Endothelial cell of umbilical vein (primary cell): ENCODE results near the gene OR2Z1. TPM values are rescaled to one million over a fixed set of nuclear protein-coding genes. Genes with fewer than 3 reads are reported as not detected.

Experiments
- BruUV-seq: library from RNA; stranded (reverse); fragments of 400-500 nt; replicated peaks from 2 replicates; lab custom pipeline; 2021; lab: Mats Ljungman, UMichigan
- CTCF ChIA-PET: fragments of 300-600, 350-600 bp; sonication (Branson Sonifier 250); formaldehyde crosslinking; loops from one replicate; lab custom pipeline; 2021; ENCODE audit warnings: antibody characterized with exemption, inconsistent platforms; lab: Charles Lee
- POLR2A ChIA-PET: fragments of 300-600, 350-600 bp; sonication (Branson Sonifier 250); formaldehyde crosslinking; loops from one replicate; lab custom pipeline; 2021; ENCODE audit warnings: antibody characterized with exemption, inconsistent platforms; lab: Charles Lee
- DNase-seq: peaks from one replicate; pipeline ENCODE4 v3.0.0-alpha.2; 2011; ENCODE audit warnings: low read depth, low spot score
- FAIRE-seq: peaks from 2 replicates; lab custom pipeline; 2011; peaks lifted over from hg19 to GRCh38; lab: Jason Lieb, UNC
- H2AFZ ChIP-seq: 2 replicates; pipeline ENCODE4 v1.6.0; 2012; ENCODE audit warnings: low read depth, low read length, control low read depth, inconsistent platforms
- H3K27ac ChIP-seq: 2 replicates; pipeline ENCODE4 v1.5.1; 2011; ENCODE audit warnings: low read depth, mild to moderate bottlenecking, control low read depth, low read length, moderate library complexity; ENCODE audit not compliant: insufficient read depth
- H3K27me3 ChIP-seq, 2 experiments: 2 replicates each; pipeline versions ENCODE4 v1.6.0 to v1.6.1; 2011; ENCODE audit warnings: low read length in 2 of 2, mixed read lengths in 1 of 2; ENCODE audit not compliant: control insufficient read depth in 2 of 2, insufficient read depth in 2 of 2
- H3K36me3 ChIP-seq, 2 experiments: 2 replicates in 1 of 2; 3 replicates in 1 of 2; pipeline ENCODE4 v1.5.1; 2011; ENCODE audit warnings: low read length in 2 of 2, mild to moderate bottlenecking in 1 of 2, moderate library complexity in 1 of 2; ENCODE audit not compliant: control insufficient read depth in 2 of 2, insufficient read depth in 2 of 2; ENCODE audit errors: extremely low read depth in 1 of 2
- H3K4me1 ChIP-seq: 3 replicates; pipeline ENCODE4 v1.5.1; 2011; ENCODE audit warnings: mild to moderate bottlenecking, low read length; ENCODE audit not compliant: control insufficient read depth, insufficient read depth; ENCODE audit errors: extremely low read depth
- H3K4me2 ChIP-seq: 2 replicates; pipeline ENCODE4 v1.6.1; 2011; ENCODE audit warnings: low read length, control low read depth, mixed read lengths; ENCODE audit not compliant: insufficient read depth
- H3K4me3 ChIP-seq, 3 experiments: fragments of 200-600 bp in 1 of 3; sonication (generic), shearing (Covaris generic) in 1 of 3; replicated peaks in 1 of 3; 2 replicates each; pipeline ENCODE4 v1.5.1; 2011 to 2016; ENCODE audit warnings: control low read depth in 3 of 3, low read length in 3 of 3, mild to moderate bottlenecking in 2 of 3, inconsistent platforms in 1 of 3, low read depth in 1 of 3, moderate library complexity in 1 of 3; ENCODE audit not compliant: insufficient read depth in 1 of 3
- H3K79me2 ChIP-seq: 2 replicates; pipeline ENCODE4 v1.6.0; 2012; ENCODE audit warnings: low read length, inconsistent platforms; ENCODE audit not compliant: control insufficient read depth, insufficient read depth
- H3K9ac ChIP-seq: replicated peaks from 2 replicates; pipeline ENCODE3; 2011; ENCODE audit warnings: low read length, control low read depth; ENCODE audit not compliant: insufficient read depth; ENCODE audit errors: extremely low read depth
- H3K9me1 ChIP-seq: replicated peaks from 3 replicates; pipeline ENCODE4 v1.6.0; 2011; ENCODE audit warnings: mild to moderate bottlenecking, low read length; ENCODE audit not compliant: control insufficient read depth, insufficient read depth; ENCODE audit errors: extremely low read depth
- H3K9me3 ChIP-seq: replicated peaks from 2 replicates; pipeline ENCODE4 v1.5.1; 2012; ENCODE audit warnings: low read length, inconsistent platforms; ENCODE audit not compliant: control insufficient read depth, insufficient read depth
- H4K20me1 ChIP-seq: replicated peaks from 2 replicates; pipeline ENCODE3; 2011; ENCODE audit warnings: mild to moderate bottlenecking, low read length; ENCODE audit not compliant: control insufficient read depth, insufficient read depth; ENCODE audit errors: extremely low read depth
- EZH2 ChIP-seq: IDR thresholded peaks from 2 replicates; pipeline ENCODE4 v1.6.1; 2012; ENCODE audit warnings: borderline replicate concordance, low read depth, mild to moderate bottlenecking, moderate library complexity, low read length, inconsistent platforms; ENCODE audit not compliant: severe bottlenecking
- FOS ChIP-seq: IDR thresholded peaks from 2 replicates; pipeline ENCODE4 v1.6.1; 2011; ENCODE audit warnings: mild to moderate bottlenecking, low read length, moderate library complexity, borderline replicate concordance; ENCODE audit not compliant: insufficient read depth
- GATA2 ChIP-seq: IDR thresholded peaks from 2 replicates; pipeline ENCODE4 v1.7.0; 2011; ENCODE audit warnings: low read depth, mild to moderate bottlenecking, moderate library complexity, mixed read lengths, low read length; ENCODE audit not compliant: insufficient read length, insufficient read depth
- JUN ChIP-seq: IDR thresholded peaks from 2 replicates; pipeline ENCODE4 v1.6.1; 2011; ENCODE audit warnings: borderline replicate concordance, low read depth; ENCODE audit not compliant: insufficient read length, insufficient read depth
- MYC ChIP-seq: IDR thresholded peaks from one replicate; pipeline ENCODE4 v1.6.1; 2011; ENCODE audit warnings: mild to moderate bottlenecking, low read depth, low read length
- POLR2A ChIP-seq: IDR thresholded peaks from 2 replicates; pipeline ENCODE4 v1.6.1; 2012; ENCODE audit warnings: low read depth, mild to moderate bottlenecking, control low read depth, low read length
- POLR2AphosphoS5 ChIP-seq: IDR thresholded peaks from 2 replicates; pipeline ENCODE4 v1.6.1; 2012; ENCODE audit warnings: low read depth, mild to moderate bottlenecking, control low read depth, low read length, moderate library complexity; ENCODE audit not compliant: insufficient read depth
- dilution Hi-C: fragments of 300-500 bp; cut with MboI; formaldehyde crosslinking; loops from one replicate; pipeline ENCODE4 v1.15.0; 2019; ENCODE audit warnings: low sequenced_read_pairs; ENCODE audit not compliant: extremely low pct_ligation_motif_present
- intact Hi-C: fragments of 100-400 bp; cut with micrococcal nuclease; formaldehyde crosslinking; loops from one replicate; pipeline ENCODE4 v1.10.0; 2022
- polyA plus RNA-seq, 4 experiments: library from polyadenylated mRNA; depleted of rRNA in 3 of 4; stranded (reverse) in 3 of 4; unstranded in 1 of 4; fragments of >200 nt; gene quantifications; 2 replicates each; pipeline versions ENCODE4 v1.2.1 to v1.2.3, GENCODE V29; 2011 to 2012; ENCODE audit warnings: missing spikeins in 1 of 4
- total RNA-seq: library from RNA; stranded (reverse); gene quantifications from 2 replicates; pipeline ENCODE4 v1.2.3, GENCODE V29; 2021
- TF ChIP-seq, protein P1 (sequence below): IDR thresholded peaks from 2 replicates; pipeline ENCODE4 v1.6.1; 2011; ENCODE audit not compliant: insufficient read depth, insufficient read length
- TF ChIP-seq, protein P2 (sequence below), 2 donors: IDR thresholded peaks; 1 replicate in 1 of 2; 2 replicates in 1 of 2; pipeline ENCODE4 v1.5.1; 2011; ENCODE audit warnings: low read length in 2 of 2, mild to moderate bottlenecking in 2 of 2, moderate library complexity in 2 of 2, control low read depth in 1 of 2, inconsistent platforms in 1 of 2, low read depth in 1 of 2; ENCODE audit not compliant: insufficient read depth in 1 of 2; ENCODE audit errors: extremely low read depth in 1 of 2

OR2Z1 gene
- total and polyA plus RNA-seq, 2 donors (not counting 3 experiments of a cell fraction or from before 2014, with no cell fraction given) = not detected

DNA sequence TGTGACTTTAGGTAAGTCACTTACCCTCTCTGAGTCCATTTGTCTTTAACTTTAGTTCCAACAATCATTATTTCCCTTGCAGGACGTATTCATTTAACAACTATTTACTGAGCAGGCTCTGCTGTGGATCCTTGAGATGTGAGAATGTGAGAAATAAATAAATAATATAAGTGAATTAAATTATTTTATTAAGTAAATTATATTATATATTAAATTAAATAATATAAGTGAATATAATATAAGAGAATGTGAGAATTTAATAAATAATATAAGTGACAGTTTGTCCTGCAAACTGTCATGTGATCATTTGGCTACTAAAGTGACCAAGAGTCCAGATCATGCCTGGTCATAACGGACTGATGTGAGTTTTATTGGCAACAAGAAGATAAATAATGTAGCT lies 598 bp downstream of the OR2Z1 start:
- Histone ChIP-seq H4K20me1 (no peaks in the 10 kb centered on the region), H2AFZ (no peak overlapping the region), H3K27me3 (no peaks in the 10 kb centered on the region), H3K9me3 (no peaks in the 10 kb centered on the region), H3K27ac (no peak overlapping the region), H3K9me1 (no peaks in the 10 kb centered on the region), H3K4me3 (no peak overlapping the region), H3K4me1 (no peaks in the 10 kb centered on the region), H3K79me2 (no peaks in the 10 kb centered on the region), H3K9ac (no peak overlapping the region), H3K4me2 (no peak overlapping the region), H3K36me3 (no peaks in the 10 kb centered on the region)
- FAIRE-seq = no peak
- dilution Hi-C loops (no loop called here), intact Hi-C loops (no loop called here)
- DNase-seq = no peak
- POLR2A ChIA-PET = no interaction called here
- CTCF ChIA-PET = no interaction called here
- BruUV-seq = no TSS peak
- TF ChIP-seq, protein P1, sequence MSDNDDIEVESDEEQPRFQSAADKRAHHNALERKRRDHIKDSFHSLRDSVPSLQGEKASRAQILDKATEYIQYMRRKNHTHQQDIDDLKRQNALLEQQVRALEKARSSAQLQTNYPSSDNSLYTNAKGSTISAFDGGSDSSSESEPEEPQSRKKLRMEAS = no peak
- TF ChIP-seq POLR2A = no peak
- no peak for TF ChIP-seq GATA2
- no peak for TF ChIP-seq FOS
- no peak for TF ChIP-seq EZH2
- TF ChIP-seq, protein P2, sequence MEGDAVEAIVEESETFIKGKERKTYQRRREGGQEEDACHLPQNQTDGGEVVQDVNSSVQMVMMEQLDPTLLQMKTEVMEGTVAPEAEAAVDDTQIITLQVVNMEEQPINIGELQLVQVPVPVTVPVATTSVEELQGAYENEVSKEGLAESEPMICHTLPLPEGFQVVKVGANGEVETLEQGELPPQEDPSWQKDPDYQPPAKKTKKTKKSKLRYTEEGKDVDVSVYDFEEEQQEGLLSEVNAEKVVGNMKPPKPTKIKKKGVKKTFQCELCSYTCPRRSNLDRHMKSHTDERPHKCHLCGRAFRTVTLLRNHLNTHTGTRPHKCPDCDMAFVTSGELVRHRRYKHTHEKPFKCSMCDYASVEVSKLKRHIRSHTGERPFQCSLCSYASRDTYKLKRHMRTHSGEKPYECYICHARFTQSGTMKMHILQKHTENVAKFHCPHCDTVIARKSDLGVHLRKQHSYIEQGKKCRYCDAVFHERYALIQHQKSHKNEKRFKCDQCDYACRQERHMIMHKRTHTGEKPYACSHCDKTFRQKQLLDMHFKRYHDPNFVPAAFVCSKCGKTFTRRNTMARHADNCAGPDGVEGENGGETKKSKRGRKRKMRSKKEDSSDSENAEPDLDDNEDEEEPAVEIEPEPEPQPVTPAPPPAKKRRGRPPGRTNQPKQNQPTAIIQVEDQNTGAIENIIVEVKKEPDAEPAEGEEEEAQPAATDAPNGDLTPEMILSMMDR (IDR thresholded peaks at IDR 0.05; ENCODE audit: extremely low read depth in 1 of 2, insufficient read depth in 1 of 2, low read depth in 1 of 2, low read length in 2 of 2) = no peak
- TF ChIP-seq MYC = no peak
- TF ChIP-seq JUN = no peak
- no peak for TF ChIP-seq POLR2AphosphoS5
